H9 (cell line): ENCODE measurements around the gene KLHL5. TPM values are rescaled to one million over a fixed set of nuclear protein-coding genes. Genes with fewer than 3 reads are reported as not detected.

Source experiments
- DNase-seq: peaks from one replicate; pipeline ENCODE4 v3.0.0-alpha.2; 2017
- H2AFZ ChIP-seq: one replicate; pipeline ENCODE4 v1.6.1; 2013; ENCODE audit warnings: mild to moderate bottlenecking, low read length, control low read depth, moderate library complexity
- H2AK5ac ChIP-seq: 2 replicates; pipeline ENCODE4 v1.6.1; 2013; ENCODE audit warnings: low read length, control low read depth, mixed read lengths; ENCODE audit not compliant: insufficient read length
- H2BK120ac ChIP-seq: one replicate; pipeline ENCODE4 v1.6.1; 2013; ENCODE audit warnings: low read depth, mild to moderate bottlenecking, low read length, control low read depth, inconsistent platforms; ENCODE audit not compliant: poor library complexity, severe bottlenecking
- H2BK12ac ChIP-seq: 2 replicates; pipeline ENCODE4 v1.6.1; 2013; ENCODE audit warnings: low read length, control low read depth, mixed read lengths, low read depth; ENCODE audit not compliant: insufficient read length
- H2BK15ac ChIP-seq: 2 replicates; pipeline ENCODE4 v1.6.1; 2013; ENCODE audit warnings: low read depth, low read length, control low read depth
- H2BK20ac ChIP-seq: one replicate; pipeline ENCODE4 v1.6.1; 2013; ENCODE audit warnings: low read depth, mild to moderate bottlenecking, low read length, control low read depth, inconsistent platforms; ENCODE audit not compliant: poor library complexity, severe bottlenecking
- H2BK5ac ChIP-seq: 2 replicates; pipeline ENCODE4 v1.6.1; 2013; ENCODE audit warnings: low read length, control low read depth, mixed read lengths; ENCODE audit not compliant: insufficient read length
- H3K14ac ChIP-seq: 2 replicates; pipeline ENCODE4 v1.6.1; 2013; ENCODE audit warnings: low read length, control low read depth; ENCODE audit not compliant: insufficient read depth
- H3K18ac ChIP-seq: 2 replicates; pipeline ENCODE4 v1.6.1; 2013; ENCODE audit warnings: low read depth, mild to moderate bottlenecking, mixed read lengths, low read length, control low read depth; ENCODE audit not compliant: insufficient read length
- H3K23ac ChIP-seq: 2 replicates; pipeline ENCODE4 v1.6.1; 2013; ENCODE audit warnings: low read length, control low read depth, mixed read lengths, low read depth; ENCODE audit not compliant: insufficient read length
- H3K23me2 ChIP-seq: 2 replicates; pipeline ENCODE4 v1.6.1; 2013; ENCODE audit warnings: low read depth, mild to moderate bottlenecking, mixed read lengths, low read length, control low read depth; ENCODE audit not compliant: insufficient read length, poor library complexity, severe bottlenecking
- H3K27ac ChIP-seq: 2 replicates; pipeline ENCODE4 v1.5.1; 2013; ENCODE audit warnings: low read length, control low read depth, mixed read lengths, low read depth; ENCODE audit not compliant: insufficient read length
- H3K27me3 ChIP-seq: 2 replicates; pipeline ENCODE4 v1.6.1; 2013; ENCODE audit warnings: low read length, control low read depth, inconsistent platforms; ENCODE audit not compliant: insufficient read depth
- H3K4ac ChIP-seq: 2 replicates; pipeline ENCODE4 v1.6.1; 2013; ENCODE audit warnings: low read depth, mild to moderate bottlenecking, control low read depth, inconsistent platforms, low read length, moderate library complexity
- H3K4me1 ChIP-seq: 2 replicates; pipeline ENCODE4 v1.6.1; 2013; ENCODE audit warnings: low read length, control low read depth, inconsistent platforms; ENCODE audit not compliant: insufficient read depth
- H3K4me2 ChIP-seq: 2 replicates; pipeline ENCODE4 v1.6.1; 2013; ENCODE audit warnings: low read length, control low read depth, mixed read lengths; ENCODE audit not compliant: insufficient read length, insufficient read depth
- H3K56ac ChIP-seq: 2 replicates; pipeline ENCODE4 v1.6.1; 2013; ENCODE audit warnings: low read depth, mild to moderate bottlenecking, mixed read lengths, low read length, control low read depth; ENCODE audit not compliant: insufficient read length
- H3K79me1 ChIP-seq: 2 replicates; pipeline ENCODE4 v1.6.1; 2013; ENCODE audit warnings: low read depth, mild to moderate bottlenecking, moderate library complexity, low read length, control low read depth, inconsistent platforms; ENCODE audit not compliant: insufficient read depth, poor library complexity, severe bottlenecking
- H3K79me2 ChIP-seq: 2 replicates; pipeline ENCODE4 v1.6.1; 2013; ENCODE audit warnings: low read length, control low read depth, inconsistent platforms; ENCODE audit not compliant: insufficient read depth
- H3K9ac ChIP-seq: 2 replicates; pipeline ENCODE4 v1.6.1; 2013; ENCODE audit warnings: low read length, control low read depth, mixed read lengths; ENCODE audit not compliant: insufficient read length; ENCODE audit errors: extremely low read depth
- H3K9me3 ChIP-seq: one replicate; pipeline ENCODE4 v1.6.1; 2013; ENCODE audit warnings: low read depth, low read length, inconsistent platforms; ENCODE audit not compliant: control insufficient read depth
- H3T11ph ChIP-seq: one replicate; pipeline ENCODE4 v1.6.1; 2013; ENCODE audit warnings: mild to moderate bottlenecking, low read length, control low read depth, inconsistent platforms
- H4K20me1 ChIP-seq: one replicate; pipeline ENCODE4 v1.6.1; 2013; ENCODE audit not compliant: control insufficient read depth, insufficient read length, insufficient read depth
- H4K5ac ChIP-seq: 2 replicates; pipeline ENCODE4 v1.6.1; 2013; ENCODE audit warnings: low read depth, mild to moderate bottlenecking, mixed read lengths, low read length, control low read depth; ENCODE audit not compliant: insufficient read length
- H4K8ac ChIP-seq: replicated peaks from 2 replicates; pipeline ENCODE4 v1.6.1; 2013; ENCODE audit warnings: low read length, control low read depth, mixed read lengths, low read depth; ENCODE audit not compliant: insufficient read length
- H4K91ac ChIP-seq: 2 replicates; pipeline ENCODE4 v1.6.1; 2013; ENCODE audit warnings: low read depth, mild to moderate bottlenecking, moderate library complexity, mixed read lengths, low read length, control low read depth; ENCODE audit not compliant: insufficient read length
- H3K27ac Mint-ChIP-seq, 3 experiments: 2 replicates in 2 of 3; 3 replicates in 1 of 3; pipeline ENCODE4 v1.8.0; 2020 to 2021; ENCODE audit warnings: mixed read lengths in 3 of 3, mild to moderate bottlenecking in 1 of 3, moderate library complexity in 1 of 3
- H3K27me3 Mint-ChIP-seq: 2 replicates; pipeline ENCODE4 v1.8.0; 2021; ENCODE audit warnings: low read depth, mild to moderate bottlenecking, moderate library complexity, mixed read lengths
- H3K36me3 Mint-ChIP-seq, 3 experiments: 2 replicates in 2 of 3; 3 replicates in 1 of 3; pipeline ENCODE4 v1.8.0; 2020 to 2021; ENCODE audit warnings: low read depth in 3 of 3, mixed read lengths in 3 of 3; ENCODE audit not compliant: insufficient read depth in 1 of 3
- H3K4me1 Mint-ChIP-seq, 2 experiments: 2 replicates each; pipeline ENCODE4 v1.8.0; 2020; ENCODE audit warnings: mixed read lengths in 2 of 2
- H3K4me3 Mint-ChIP-seq, 2 experiments: 2 replicates in 1 of 2; 3 replicates in 1 of 2; pipeline ENCODE4 v1.8.0; 2020 to 2021; ENCODE audit warnings: mild to moderate bottlenecking in 2 of 2, mixed read lengths in 2 of 2, moderate library complexity in 1 of 2
- H3K9me3 Mint-ChIP-seq, 2 experiments: 2 replicates in 1 of 2; 3 replicates in 1 of 2; pipeline ENCODE4 v1.8.0; 2020; ENCODE audit warnings: mild to moderate bottlenecking in 2 of 2, mixed read lengths in 2 of 2, moderate library complexity in 1 of 2
- CTCF ChIP-seq: fragments of 200-600 bp; sonication (generic); conservative IDR thresholded peaks from 3 replicates; pipeline ENCODE4 v1.8.0; 2021; ENCODE audit warnings: antibody characterized with exemption, mild to moderate bottlenecking
- whole genome bisulfite sequencing: extraction: QIAGEN DNeasy Blood & Tissue Kit; methylation state at CpG from one replicate; pipeline ENCODE4 v1.1.7; 2013; ENCODE audit warnings: missing lambda C conversion rate, low lambda C conversion rate, mixed read lengths; ENCODE audit not compliant: insufficient read length; ENCODE audit errors: extremely low coverage; 5-methylcytosine and 5-hydroxymethylcytosine counted together
- total RNA-seq: library from RNA; stranded (reverse); gene quantifications from 2 replicates; pipeline ENCODE4 v1.2.1, GENCODE V29; 2021

The KLHL5 gene
- total RNA-seq, 1 experiment from 2014 or later: 16.8 TPM

- Histone ChIP-seq H3K18ac (no peak overlapping the region), H2BK5ac (no peak overlapping the region), H3K14ac (no peak overlapping the region), H3K4me2 (no peak overlapping the region), H2AFZ (no peak overlapping the region), H3K79me2 (no peaks in the 10 kb centered on the region), H3K56ac (no peak overlapping the region), H3K27me3 (no peaks in the 10 kb centered on the region), H4K5ac (no peak overlapping the region), H3K4ac (no peak overlapping the region), H2BK15ac (no peak overlapping the region), H3K9me3 (no peaks in the 10 kb centered on the region), H4K91ac (no peak overlapping the region), H3K23me2 (peaks cover 5% of the 10 kb centered on the region), H3K4me1 (peaks cover 2% of the 10 kb centered on the region; the same call in 1 of the 2 replicates), H4K20me1 (no peaks in the 10 kb centered on the region), H3K9ac (no peak overlapping the region), H2BK20ac (no peak overlapping the region), H3K23ac (no peak overlapping the region), H2BK12ac (no peak overlapping the region), H2AK5ac (no peak overlapping the region), H2BK120ac (no peak overlapping the region), H3K27ac (no peak overlapping the region), H3T11ph (no peak overlapping the region), H4K8ac (no peak overlapping the region), H3K79me1 (no peaks in the 10 kb centered on the region)
- Mint-ChIP-seq H3K36me3 (peaks cover 0 to 2% (median 0%) of the 10 kb centered on the region in 3 experiments; a peak in 1 of 7 replicates), H3K27ac (peak overlapping the region in 1 of 3 experiments; percentile 9; a peak in 3 of 7 replicates), H3K4me1 (peaks cover 30% of the 10 kb centered on the region in 2 experiments), H3K4me3 (peak overlapping the region in 1 of 2 experiments; percentile 0; a peak in 1 of 5 replicates), H3K9me3 (no peaks in the 10 kb centered on the region; a peak in 1 of 5 replicates), H3K27me3 (no peaks in the 10 kb centered on the region)
- TF ChIP-seq CTCF: no peak
- no peak for DNase-seq
- no CpG with 5 or more reads among the region's 1 CpG for WGBS
Measured at GRCh38 chr4:39042366-39042765, 19.7 kb upstream of the KLHL5 start.
